ENCODE measurements around the gene NECAB2. TPM values are rescaled to one million over a fixed set of nuclear protein-coding genes. Genes with fewer than 3 reads are reported as not detected.

Gene NECAB2
- total RNA-seq (2014; rRNA removed; shearing (Covaris generic)), result not detected in 2 replicates
- polyA plus RNA-seq (2016; fragmentation: Nextera tagmentation; extraction: Ambion mirVana), result 0.62 and 1.2 TPM in 2 replicates

- H3F3A ChIP-seq (ENCODE audit: insufficient read depth), result no peaks in the 10 kb centered on the region
- TF ChIP-seq EZH2phosphoT487 (IDR thresholded peaks at IDR 0.05; ENCODE audit: insufficient read depth, low read depth) (no peak), EZH2 (IDR thresholded peaks at IDR 0.05; ENCODE audit: insufficient read depth, poor library complexity, severe bottlenecking) (no peak)
- no peak within 1 kb of the TSS for H2AFZ ChIP-seq
- DNase-seq, result peak; percentile 73
- no peaks in the 10 kb centered on the region for H3K36me3 ChIP-seq (ENCODE audit: low read depth)
- no peaks in the 10 kb centered on the region for H3K9me2 ChIP-seq (ENCODE audit: insufficient read depth)
- no peaks in the 10 kb centered on the region for H3K79me2 ChIP-seq (ENCODE audit: insufficient read depth)
- no peaks in the 10 kb centered on the region for H3K4me1 ChIP-seq (ENCODE audit: insufficient read depth)
- H3K9me3 ChIP-seq (ENCODE audit: low read depth), result no peaks in the 10 kb centered on the region
- WGBS, 2 experiments (ENCODE audit: low coverage in 1 of 2, low lambda C conversion rate in 2 of 2, missing lambda C conversion rate in 2 of 2), result 3 to 9% methylated on average over 9 to 35 of the region's 35 CpGs
- H4K20me1 ChIP-seq (ENCODE audit: insufficient read depth), result no peaks in the 10 kb centered on the region
- peak within 1 kb of the TSS; percentile 65; the same call in 1 of the 2 replicates for H3K4me3 ChIP-seq
- in situ Hi-C loops (cut with MboI), result loop anchor here (5.0 kb wide), 1 partner anchor 79 kb away; no protein-coding TSS in a partner anchor
- no peak within 1 kb of the TSS for H3K9ac ChIP-seq
- H3K27ac ChIP-seq, result no peak within 1 kb of the TSS
- no peaks in the 10 kb centered on the region; the same call in 1 of the 2 replicates for H3K27me3 ChIP-seq (replicated peaks; ENCODE audit: insufficient read depth)
- H3K4me2 ChIP-seq (ENCODE audit: unreplicated experiment), result peak within 1 kb of the TSS; percentile 28
Measured at GRCh38 chr16:83967838-83968305, at the start of gene NECAB2. Gene NECAB2, plus strand, starts transcription at chr16:83968244. Its CDS starts 405 bp downstream, at chr16:83968649.

- Histone ChIP-seq H3K9me2 (ENCODE audit: insufficient read depth) (no peaks in the 10 kb centered on the region), H3K27me3 (replicated peaks; ENCODE audit: insufficient read depth) (no peaks in the 10 kb centered on the region), H3K79me2 (ENCODE audit: insufficient read depth) (no peaks in the 10 kb centered on the region), H3K4me1 (ENCODE audit: insufficient read depth) (no peaks in the 10 kb centered on the region), H3K4me3 (no peak overlapping the region), H3K9ac (no peak overlapping the region), H3K36me3 (ENCODE audit: low read depth) (no peaks in the 10 kb centered on the region), H3F3A (ENCODE audit: insufficient read depth) (no peaks in the 10 kb centered on the region), H3K9me3 (ENCODE audit: low read depth) (no peaks in the 10 kb centered on the region), H4K20me1 (ENCODE audit: insufficient read depth) (no peaks in the 10 kb centered on the region), H2AFZ (no peak overlapping the region), H3K4me2 (ENCODE audit: unreplicated experiment) (no peak overlapping the region), H3K27ac (no peak overlapping the region)
- no peak for DNase-seq
- TF ChIP-seq EZH2 (IDR thresholded peaks at IDR 0.05; ENCODE audit: insufficient read depth, poor library complexity, severe bottlenecking) (no peak), EZH2phosphoT487 (IDR thresholded peaks at IDR 0.05; ENCODE audit: insufficient read depth, low read depth) (no peak)
- WGBS, 2 experiments (ENCODE audit: low coverage in 1 of 2, low lambda C conversion rate in 2 of 2, missing lambda C conversion rate in 2 of 2), result 88 to 100% methylated on average over 1 to 2 of the region's 2 CpGs
- in situ Hi-C loops (cut with MboI), result no loop called here
Measured at GRCh38 chr16:83920894-83921491, 47.1 kb upstream of the NECAB2 start.

GRCh38 chr16:83923581-83924365, 44.3 kb upstream of the NECAB2 start:
- Histone ChIP-seq H3K9ac (no peak overlapping the region), H3F3A (ENCODE audit: insufficient read depth) (peaks cover 19% of the 10 kb centered on the region; the same call in 1 of the 2 replicates), H3K4me1 (ENCODE audit: insufficient read depth) (peaks cover 14% of the 10 kb centered on the region), H2AFZ (no peak overlapping the region), H3K79me2 (ENCODE audit: insufficient read depth) (no peaks in the 10 kb centered on the region), H3K36me3 (ENCODE audit: low read depth) (no peaks in the 10 kb centered on the region), H3K27ac (no peak overlapping the region), H4K20me1 (ENCODE audit: insufficient read depth) (no peaks in the 10 kb centered on the region), H3K27me3 (replicated peaks; ENCODE audit: insufficient read depth) (no peaks in the 10 kb centered on the region), H3K9me2 (ENCODE audit: insufficient read depth) (no peaks in the 10 kb centered on the region), H3K4me2 (ENCODE audit: unreplicated experiment) (no peak overlapping the region), H3K4me3 (no peak overlapping the region), H3K9me3 (ENCODE audit: low read depth) (no peaks in the 10 kb centered on the region)
- TF ChIP-seq EZH2 (IDR thresholded peaks at IDR 0.05; ENCODE audit: insufficient read depth, poor library complexity, severe bottlenecking) (no peak), EZH2phosphoT487 (IDR thresholded peaks at IDR 0.05; ENCODE audit: insufficient read depth, low read depth) (no peak)
- in situ Hi-C loops (cut with MboI), result no loop called here
- no peak for DNase-seq
- WGBS, 2 experiments (ENCODE audit: low coverage in 1 of 2, low lambda C conversion rate in 2 of 2, missing lambda C conversion rate in 2 of 2), result 76 to 79% methylated on average over 31 of the region's 31 CpGs

GRCh38 chr16:83924686-83925085, 43.4 kb upstream of the NECAB2 start:
- no peak for TF ChIP-seq EZH2phosphoT487 (IDR thresholded peaks at IDR 0.05; ENCODE audit: insufficient read depth, low read depth)
- no peak for TF ChIP-seq EZH2 (IDR thresholded peaks at IDR 0.05; ENCODE audit: insufficient read depth, poor library complexity, severe bottlenecking)
- in situ Hi-C loops (cut with MboI), result no loop called here
- 78 to 79% methylated on average over 13 of the region's 13 CpGs for WGBS, 2 experiments (ENCODE audit: low coverage in 1 of 2, low lambda C conversion rate in 2 of 2, missing lambda C conversion rate in 2 of 2)

More at GRCh38 chr16:83924686-83925085, 43.4 kb upstream of the NECAB2 start:
- Histone ChIP-seq H3K79me2 (ENCODE audit: insufficient read depth) (no peaks in the 10 kb centered on the region), H3K4me1 (ENCODE audit: insufficient read depth) (peaks cover 14% of the 10 kb centered on the region), H3K27ac (no peak overlapping the region), H3F3A (ENCODE audit: insufficient read depth) (peaks cover 23% of the 10 kb centered on the region; the same call in 1 of the 2 replicates), H3K9me2 (ENCODE audit: insufficient read depth) (no peaks in the 10 kb centered on the region), H3K27me3 (replicated peaks; ENCODE audit: insufficient read depth) (no peaks in the 10 kb centered on the region), H4K20me1 (ENCODE audit: insufficient read depth) (no peaks in the 10 kb centered on the region), H3K9ac (no peak overlapping the region), H2AFZ (no peak overlapping the region), H3K4me3 (no peak overlapping the region), H3K9me3 (ENCODE audit: low read depth) (no peaks in the 10 kb centered on the region), H3K4me2 (ENCODE audit: unreplicated experiment) (no peak overlapping the region), H3K36me3 (ENCODE audit: low read depth) (no peaks in the 10 kb centered on the region)
- DNase-seq, result no peak

All from GM23248 (cell line).